ENCODE data around the gene TM4SF20.

TM4SF20 gene

DNA sequence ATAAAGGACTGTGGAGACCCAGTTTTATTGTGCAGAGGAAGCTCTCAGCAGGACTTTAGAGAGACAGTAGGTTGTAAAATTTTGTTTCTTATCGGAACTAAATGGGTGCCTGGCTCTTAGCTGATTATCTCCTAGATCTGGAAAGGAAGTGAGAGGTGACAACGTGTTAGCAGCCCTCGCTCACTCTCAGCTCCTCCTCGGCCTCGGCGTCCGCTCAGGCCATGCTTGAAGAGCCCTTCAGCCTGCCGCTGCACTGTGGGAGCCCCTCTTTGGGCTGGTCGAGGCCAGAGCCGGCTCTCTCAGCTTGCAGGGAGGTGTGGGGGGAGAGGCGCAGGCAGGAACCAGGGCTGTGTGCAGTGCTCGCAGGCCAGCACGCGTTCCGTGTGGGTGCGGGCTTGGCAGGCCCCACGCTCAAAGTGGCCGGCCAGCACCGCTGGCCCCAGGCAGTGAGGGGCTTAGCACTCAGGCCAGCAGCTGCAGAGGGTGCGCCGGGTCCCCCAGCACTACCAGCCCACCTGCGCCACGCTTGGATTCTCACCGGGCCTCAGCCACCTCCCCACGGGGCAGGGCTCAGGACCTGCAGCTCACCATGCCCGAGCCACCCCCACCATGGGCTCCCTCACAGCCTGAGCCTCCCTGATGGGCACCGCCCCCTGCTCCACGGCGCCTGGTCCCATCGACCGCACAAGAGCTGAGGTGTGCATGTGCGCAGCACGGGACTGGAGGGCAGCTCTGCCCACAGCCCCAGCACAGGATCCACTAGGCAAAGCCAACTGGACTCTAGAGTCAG is 58.6 kb downstream of the TM4SF20 start:
- DNase-seq (ENCODE audit: low read depth): no peak

DNA sequence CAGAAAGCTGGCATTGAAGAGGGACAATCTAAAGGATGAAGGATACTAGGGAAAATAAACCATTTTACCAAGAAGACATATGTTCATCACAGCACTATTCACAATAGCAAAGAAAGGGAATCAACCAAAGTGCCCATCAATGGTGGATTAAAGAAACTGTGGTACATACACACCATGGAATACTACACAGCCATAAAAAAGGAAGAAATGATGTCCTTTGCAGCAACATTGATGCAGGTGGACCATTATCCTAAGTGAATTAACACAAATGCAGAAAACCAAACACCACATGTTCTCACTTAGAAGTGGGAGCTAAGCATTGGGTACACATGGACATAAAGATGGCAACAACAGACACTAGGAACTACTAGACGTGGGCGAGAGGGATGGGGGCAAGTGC is 61.3 kb downstream of the TM4SF20 start:
- no peak for DNase-seq (ENCODE audit: low read depth)

- DNase-seq (ENCODE audit: low read depth): no peak
Observed at GRCh38 chr2:227313310-227313709, 65.8 kb downstream of the TM4SF20 start.

- DNase-seq (ENCODE audit: low read depth): no peak
Observed at GRCh38 chr2:227312579-227312978, 66.5 kb downstream of the TM4SF20 start.

All from fibroblast of the conjunctiva (primary cell).